Stimulated activated CD4-positive, alpha-beta T cell treated with anti-CD3 and anti-CD28 coated beads, TNF-alpha, amount 100 ng/mL, for 1 hour (primary cell): Measurements from ENCODE around the gene RAPGEF1.

Source experiments
- DNase-seq, 3 donors: peaks; one replicate each; pipeline ENCODE4 v3.0.0-alpha.2; 2020; ENCODE audit warnings: low read depth in 3 of 3, low spot score in 1 of 3

The RAPGEF1 gene

DNA sequence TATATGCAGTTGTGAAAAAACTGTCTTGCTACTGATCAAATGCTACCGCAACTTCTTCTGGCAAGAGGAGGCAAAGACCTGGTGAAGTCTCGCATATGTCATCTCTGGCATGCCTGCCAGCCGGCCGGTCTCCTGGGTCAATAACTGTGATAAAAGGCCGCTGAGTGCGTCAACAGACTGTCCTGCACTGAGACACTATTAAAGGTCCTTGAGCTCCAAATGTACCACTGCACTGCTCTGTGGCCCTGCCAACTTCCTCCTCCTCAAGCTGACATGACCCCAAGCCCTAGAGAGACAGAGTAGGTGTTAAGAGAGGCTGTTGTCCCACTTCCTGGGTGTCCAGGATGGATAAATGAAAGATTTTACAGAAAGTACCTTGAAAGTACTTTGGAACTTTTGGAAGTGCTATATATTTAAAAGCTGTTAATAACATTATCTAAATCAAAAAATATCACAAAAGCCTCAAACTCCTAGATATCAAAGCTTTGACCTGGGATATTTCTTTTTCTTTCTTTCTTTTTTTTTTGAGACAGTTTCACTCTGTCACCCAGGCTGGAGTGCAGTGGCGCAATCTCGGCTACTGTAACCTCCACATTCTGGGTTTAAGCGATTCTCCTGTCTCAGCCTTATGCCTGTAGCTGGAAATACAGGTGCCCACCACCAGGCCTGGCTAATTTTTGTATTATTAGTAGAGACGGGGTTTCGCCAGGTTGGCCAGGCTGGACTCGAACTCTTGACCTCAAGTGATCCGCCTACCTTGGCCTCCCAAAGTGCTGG, 31.5 kb downstream of the RAPGEF1 start:
- DNase-seq = no peak

DNA sequence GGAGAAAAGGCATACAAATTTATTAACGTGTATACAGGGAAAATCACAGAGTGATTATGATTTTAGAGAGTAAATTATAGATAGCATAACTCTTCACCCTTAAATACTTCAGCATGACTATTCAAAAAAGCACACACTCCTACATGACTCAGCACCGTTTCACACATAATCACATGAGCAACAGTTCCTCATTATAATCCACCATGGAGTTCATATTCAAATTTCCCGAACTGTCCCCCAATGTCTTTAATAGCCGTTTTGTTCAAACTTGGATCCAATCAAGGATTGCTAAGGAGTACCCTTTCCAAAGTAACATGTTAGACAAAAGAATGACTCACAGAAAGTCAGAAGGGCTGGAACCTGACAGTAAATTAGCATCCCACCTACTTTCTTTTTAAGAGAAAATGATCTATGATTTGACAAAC, 32.1 kb downstream of the RAPGEF1 start:
- DNase-seq = no peak

GRCh38 chr9:131707050-131707449, 32.8 kb downstream of the RAPGEF1 start:
- DNase-seq = no peak

DNA sequence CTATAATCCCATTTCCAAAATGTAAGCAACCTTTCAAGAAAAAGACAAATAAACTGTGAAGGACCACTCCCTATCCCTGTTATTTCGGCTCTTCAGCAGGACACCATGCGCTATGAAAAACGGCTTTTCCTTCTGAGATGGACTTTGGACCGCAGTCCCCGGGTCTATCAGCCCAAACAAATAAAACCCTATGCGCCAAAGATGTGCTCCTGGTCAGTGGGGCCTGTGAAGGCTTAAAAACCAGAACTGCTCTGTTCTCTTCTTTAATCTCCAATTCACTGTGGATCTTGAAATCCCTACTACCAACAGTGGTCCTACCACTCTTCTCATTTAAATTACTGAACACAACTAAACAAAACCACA, 33.3 kb downstream of the RAPGEF1 start:
- no peak for DNase-seq

DNA sequence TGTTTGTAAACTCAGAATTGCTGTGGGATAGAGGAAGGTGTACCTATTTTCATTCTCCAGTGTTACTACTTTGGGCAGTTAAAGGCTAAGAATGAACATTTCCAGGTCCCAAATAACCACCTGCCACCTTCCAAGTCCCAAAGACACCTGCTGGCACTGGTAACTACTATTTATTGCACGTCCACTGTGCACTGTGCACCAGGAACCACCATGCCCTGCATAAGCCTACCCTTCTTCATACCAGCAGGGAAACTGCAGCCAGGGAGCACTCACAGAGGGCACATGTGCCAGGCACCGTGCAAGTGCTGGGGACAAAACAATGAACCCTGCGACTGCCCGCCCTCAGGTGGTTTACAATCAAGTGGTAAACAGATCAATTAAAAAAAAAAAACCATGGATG, 34.9 kb downstream of the RAPGEF1 start:
- no peak for DNase-seq

- no peak for DNase-seq
These were observed 35.5 kb downstream of the RAPGEF1 start for GRCh38 chr9:131704141-131704983.

- DNase-seq = no peak
These were observed 36.2 kb downstream of the RAPGEF1 start for GRCh38 chr9:131703697-131704096.

DNA sequence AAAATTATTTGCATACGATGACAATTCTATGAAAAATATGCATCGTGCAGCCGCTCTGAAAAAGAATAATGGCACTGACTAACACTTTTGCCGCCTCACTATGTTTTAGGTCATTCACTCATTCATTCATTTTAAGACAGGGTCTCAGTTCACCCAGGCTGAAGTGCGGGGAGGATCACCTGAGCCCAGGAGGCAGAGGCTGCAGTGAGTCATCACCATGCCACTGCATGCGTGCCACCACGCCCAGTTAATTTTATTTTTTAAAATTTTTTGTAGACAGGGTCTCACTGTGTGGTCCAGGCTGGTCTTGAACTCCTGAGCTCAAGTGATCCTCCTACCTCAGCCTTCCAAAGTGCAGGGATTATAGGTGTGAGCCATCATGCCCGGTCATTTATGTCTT, 37.0 kb downstream of the RAPGEF1 start:
- no peak for DNase-seq

- no peak for DNase-seq
These were observed 38.0 kb downstream of the RAPGEF1 start for GRCh38 chr9:131701789-131702337.

DNA sequence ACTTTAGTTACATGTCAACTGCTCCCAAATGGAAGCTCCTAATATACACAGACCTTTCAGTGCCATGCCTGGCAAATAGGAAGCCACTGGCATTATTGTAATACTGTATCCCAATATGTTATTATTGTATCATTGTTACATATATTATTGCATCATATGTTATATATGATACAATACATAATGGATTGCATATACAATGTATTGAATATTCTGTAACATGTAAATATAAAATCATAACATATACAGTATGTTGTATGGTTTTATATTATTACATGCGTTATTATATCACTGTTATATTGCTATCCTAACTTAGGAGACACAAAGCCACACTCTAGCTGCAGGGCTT, 38.5 kb downstream of the RAPGEF1 start:
- no peak for DNase-seq

DNA sequence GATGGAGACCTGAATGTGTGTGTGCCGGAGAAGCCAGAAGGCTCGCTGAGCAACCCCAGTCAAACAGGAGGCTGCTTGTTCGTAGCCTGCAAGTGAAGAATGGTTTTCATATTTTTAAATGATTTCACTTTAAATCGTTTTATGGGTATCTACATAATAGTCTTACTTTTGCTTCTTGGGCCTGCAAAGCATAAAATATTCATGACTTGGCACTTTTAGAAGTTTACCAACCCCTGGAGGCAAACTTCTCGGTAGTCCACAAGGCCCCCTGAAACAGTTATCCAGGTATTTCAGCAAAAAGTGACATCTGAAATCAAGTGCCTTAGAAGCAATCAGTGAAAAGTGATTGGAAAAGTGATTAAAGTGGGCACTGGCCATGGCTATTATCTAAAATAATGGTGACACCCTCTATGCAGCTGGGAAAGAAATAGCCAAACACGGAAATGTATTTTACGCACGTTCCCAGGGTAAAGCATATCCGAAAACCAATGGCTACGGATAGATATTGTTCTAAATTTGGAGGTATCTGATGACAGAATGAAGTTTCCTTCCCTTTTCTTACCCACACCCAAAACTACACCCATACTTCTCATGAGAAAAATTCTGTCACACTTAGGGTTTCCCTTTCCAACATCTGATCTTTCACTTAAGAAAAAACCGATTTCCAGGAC, 39.0 kb downstream of the RAPGEF1 start:
- no peak for DNase-seq

GRCh38 chr9:131700076-131700475, 39.8 kb downstream of the RAPGEF1 start:
- DNase-seq = no peak

- DNase-seq = no peak
These were observed 41.3 kb downstream of the RAPGEF1 start for GRCh38 chr9:131698618-131698985.

GRCh38 chr9:131697908-131698617, 41.8 kb downstream of the RAPGEF1 start:
- DNase-seq = no peak

GRCh38 chr9:131697097-131697496, 42.8 kb downstream of the RAPGEF1 start:
- no peak for DNase-seq

- no peak for DNase-seq
These were observed 43.9 kb downstream of the RAPGEF1 start for GRCh38 chr9:131695836-131696460.

- no peak for DNase-seq
These were observed 44.5 kb downstream of the RAPGEF1 start for GRCh38 chr9:131695366-131695765.

DNA sequence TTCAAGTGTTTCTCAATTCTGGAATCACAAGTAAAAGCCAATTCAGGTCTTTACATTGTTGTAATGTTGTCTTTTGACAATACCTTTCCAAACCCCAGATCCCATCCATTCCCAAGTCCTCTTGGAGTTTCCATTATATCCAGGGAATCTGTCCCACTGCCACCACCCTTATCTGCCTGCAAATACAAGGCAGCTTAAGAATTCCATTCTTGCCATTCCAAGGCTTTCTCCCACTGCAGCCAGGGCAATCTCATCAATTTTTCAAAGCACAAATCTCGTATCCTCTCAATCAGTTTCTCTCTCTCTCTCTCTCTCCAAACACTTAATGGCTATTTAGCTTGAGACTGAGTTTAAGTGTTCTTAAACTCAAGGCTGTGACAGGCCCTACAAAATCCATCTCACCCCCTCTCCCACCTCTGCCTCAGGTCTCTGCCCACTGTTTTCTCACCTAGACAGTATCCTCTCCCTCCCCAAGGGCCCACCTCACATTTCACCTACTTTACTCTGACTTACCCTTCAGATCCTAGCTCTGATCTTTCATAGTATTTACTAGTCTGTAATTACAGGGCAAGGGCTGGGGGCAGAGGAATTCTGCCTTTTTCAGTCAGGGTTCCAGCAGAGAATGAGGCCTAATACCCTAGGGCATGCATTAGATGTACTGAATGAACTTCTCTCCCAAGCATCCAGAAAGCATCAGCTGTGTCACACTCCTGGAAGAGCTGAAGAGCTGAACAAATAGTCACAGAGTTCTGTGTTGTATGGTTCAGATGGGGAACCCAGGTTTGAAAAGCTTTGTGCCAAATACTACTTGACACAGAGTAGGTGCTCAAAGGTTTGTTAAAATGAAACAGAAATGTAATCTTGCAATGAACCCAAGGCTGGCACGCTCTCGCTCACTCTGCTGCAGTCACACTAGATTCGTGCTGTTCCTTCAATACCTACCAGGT, 46.0 kb downstream of the RAPGEF1 start:
- no peak for DNase-seq
